ENCODE results near the gene MCL1.

Gene MCL1

DNA sequence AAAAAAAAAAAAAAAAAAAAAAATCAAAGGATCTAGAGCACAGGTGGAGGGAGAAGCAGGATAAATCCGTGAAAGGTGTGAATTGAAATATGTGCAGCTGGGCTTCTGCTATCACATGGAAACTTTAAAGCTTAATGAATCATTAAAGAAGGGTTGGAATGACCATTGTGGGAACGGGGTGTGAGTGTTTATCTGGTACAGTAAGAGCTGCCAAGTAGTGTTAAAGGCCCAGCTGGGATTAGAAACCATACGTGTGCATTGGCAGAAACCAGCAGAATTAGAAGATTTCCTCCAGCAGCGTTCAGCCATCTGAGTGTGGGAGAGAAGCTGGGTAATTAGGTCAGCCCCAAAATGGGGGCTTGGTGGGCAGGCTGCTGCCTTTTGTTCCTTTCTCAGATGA, 50.4 kb downstream of the MCL1 start:
- TF ChIP-seq, protein P1, sequence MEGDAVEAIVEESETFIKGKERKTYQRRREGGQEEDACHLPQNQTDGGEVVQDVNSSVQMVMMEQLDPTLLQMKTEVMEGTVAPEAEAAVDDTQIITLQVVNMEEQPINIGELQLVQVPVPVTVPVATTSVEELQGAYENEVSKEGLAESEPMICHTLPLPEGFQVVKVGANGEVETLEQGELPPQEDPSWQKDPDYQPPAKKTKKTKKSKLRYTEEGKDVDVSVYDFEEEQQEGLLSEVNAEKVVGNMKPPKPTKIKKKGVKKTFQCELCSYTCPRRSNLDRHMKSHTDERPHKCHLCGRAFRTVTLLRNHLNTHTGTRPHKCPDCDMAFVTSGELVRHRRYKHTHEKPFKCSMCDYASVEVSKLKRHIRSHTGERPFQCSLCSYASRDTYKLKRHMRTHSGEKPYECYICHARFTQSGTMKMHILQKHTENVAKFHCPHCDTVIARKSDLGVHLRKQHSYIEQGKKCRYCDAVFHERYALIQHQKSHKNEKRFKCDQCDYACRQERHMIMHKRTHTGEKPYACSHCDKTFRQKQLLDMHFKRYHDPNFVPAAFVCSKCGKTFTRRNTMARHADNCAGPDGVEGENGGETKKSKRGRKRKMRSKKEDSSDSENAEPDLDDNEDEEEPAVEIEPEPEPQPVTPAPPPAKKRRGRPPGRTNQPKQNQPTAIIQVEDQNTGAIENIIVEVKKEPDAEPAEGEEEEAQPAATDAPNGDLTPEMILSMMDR (IDR thresholded peaks at IDR 0.05; ENCODE audit: control insufficient read depth, extremely low read depth, insufficient read depth) = no peak
- DNase-seq (ENCODE audit: low read depth) = no peak
- H3K4me3 ChIP-seq (ENCODE audit: low read depth, low read length) = no peak overlapping the region

DNA sequence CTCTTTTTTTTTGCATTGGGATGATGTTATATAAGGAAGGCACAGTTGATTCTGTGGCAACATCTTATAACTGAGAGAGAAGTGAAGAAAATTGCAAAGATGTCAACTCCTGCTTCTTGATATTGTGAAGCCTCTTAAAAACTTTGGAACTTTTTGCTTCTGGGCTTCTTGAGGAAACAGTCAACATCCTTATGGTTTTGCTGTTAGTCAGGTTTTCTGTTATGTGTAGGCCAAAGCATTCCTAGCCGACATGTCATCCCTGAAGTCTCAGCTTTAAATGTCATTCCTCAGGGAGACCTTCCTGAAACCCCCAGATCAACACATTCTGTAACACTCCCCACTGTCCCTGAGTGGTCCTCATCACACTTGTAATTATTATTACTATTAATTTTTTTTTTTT, 51.2 kb downstream of the MCL1 start:
- H3K4me3 ChIP-seq (ENCODE audit: low read depth, low read length) = no peak overlapping the region
- TF ChIP-seq, protein P1 (IDR thresholded peaks at IDR 0.05; ENCODE audit: control insufficient read depth, extremely low read depth, insufficient read depth) = no peak
- DNase-seq (ENCODE audit: low read depth) = no peak

DNA sequence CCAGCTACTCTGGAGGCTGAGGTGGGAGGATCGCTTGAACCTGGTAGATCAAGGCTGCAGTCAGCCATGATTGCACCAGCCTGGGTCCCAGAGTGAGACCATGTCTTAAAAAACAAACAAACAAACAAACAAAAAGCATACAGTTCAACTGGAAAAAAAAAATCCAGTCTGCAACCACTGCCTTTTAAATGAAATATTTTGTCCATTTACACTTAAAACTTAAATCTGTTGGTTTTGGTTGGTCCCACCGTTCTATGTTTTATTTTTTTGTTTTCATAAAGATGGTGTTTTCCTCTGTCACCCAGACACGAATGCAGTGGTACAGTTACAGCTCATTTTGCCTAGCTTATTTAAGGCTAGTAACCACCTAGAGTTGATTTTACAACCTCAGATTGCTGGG, 54.1 kb downstream of the MCL1 start:
- no peak for DNase-seq (ENCODE audit: low read depth)
- H3K4me3 ChIP-seq (ENCODE audit: low read depth, low read length) = no peak overlapping the region
- TF ChIP-seq, protein P1 (IDR thresholded peaks at IDR 0.05; ENCODE audit: control insufficient read depth, extremely low read depth, insufficient read depth) = no peak
